AG20443 (cell line): ENCODE data around the gene NTM.

Experiments used
- DNase-seq: peaks from one replicate; pipeline ENCODE4 v3.0.0; 2012; ENCODE audit warnings: low spot score, mixed read lengths

The NTM gene

GRCh38 chr11:131499199-131499598 is 128.8 kb downstream of the NTM start:
- no peak for DNase-seq

- DNase-seq, result no peak
Observed at GRCh38 chr11:131503017-131503416, 132.6 kb downstream of the NTM start.

GRCh38 chr11:131504199-131504949 is 134.0 kb downstream of the NTM start:
- DNase-seq, result no peak

GRCh38 chr11:131506348-131506747 is 135.9 kb downstream of the NTM start:
- DNase-seq, result no peak

- DNase-seq, result no peak
Observed at GRCh38 chr11:131510662-131511061, 140.2 kb downstream of the NTM start.

- no peak for DNase-seq
Observed at GRCh38 chr11:131511794-131512193, 141.4 kb downstream of the NTM start.

GRCh38 chr11:131512228-131512627 is 141.8 kb downstream of the NTM start:
- no peak for DNase-seq

GRCh38 chr11:131514062-131514461 is 143.6 kb downstream of the NTM start:
- no peak for DNase-seq

- no peak for DNase-seq
Observed at GRCh38 chr11:131518305-131518838, 148.0 kb downstream of the NTM start.

GRCh38 chr11:131522851-131523250 is 152.4 kb downstream of the NTM start:
- peak; percentile 29 for DNase-seq

GRCh38 chr11:131530407-131530806 is 160.0 kb downstream of the NTM start:
- no peak for DNase-seq

- DNase-seq, result no peak
Observed at GRCh38 chr11:131533149-131533548, 162.7 kb downstream of the NTM start.

- no peak for DNase-seq
Observed at GRCh38 chr11:131533998-131534397, 163.6 kb downstream of the NTM start.

- no peak for DNase-seq
Observed at GRCh38 chr11:131534611-131535010, 164.2 kb downstream of the NTM start.

GRCh38 chr11:131536159-131536558 is 165.7 kb downstream of the NTM start:
- DNase-seq, result no peak

- no peak for DNase-seq
Observed at GRCh38 chr11:131537196-131537595, 166.8 kb downstream of the NTM start.

GRCh38 chr11:131537748-131538147 is 167.3 kb downstream of the NTM start:
- DNase-seq, result no peak

- DNase-seq, result no peak
Observed at GRCh38 chr11:131538322-131538721, 167.9 kb downstream of the NTM start.

GRCh38 chr11:131540676-131541075 is 170.3 kb downstream of the NTM start:
- no peak for DNase-seq

GRCh38 chr11:131543389-131544025 is 173.1 kb downstream of the NTM start:
- no peak for DNase-seq

- no peak for DNase-seq
Observed at GRCh38 chr11:131544591-131544990, 174.2 kb downstream of the NTM start.

- peak; percentile 39 for DNase-seq
Observed at GRCh38 chr11:131546218-131546895, 175.9 kb downstream of the NTM start.

GRCh38 chr11:131549099-131549498 is 178.7 kb downstream of the NTM start:
- no peak for DNase-seq
